ENCODE measurements around the gene PDZD2. TPM values are rescaled to one million over a fixed set of nuclear protein-coding genes. Genes with fewer than 3 reads are reported as not detected.

Gene PDZD2
- total and polyA plus RNA-seq, 2 experiments from 2014 or later, result 0.21 TPM; not detected in 1

- no peak for DNase-seq
- WGBS, 2 experiments (ENCODE audit: low coverage in 1 of 2, low lambda C conversion rate in 2 of 2, missing lambda C conversion rate in 2 of 2), result 79 to 81% methylated on average over 14 of the region's 14 CpGs
- Histone ChIP-seq H3F3A (ENCODE audit: insufficient read depth) (no peaks in the 10 kb centered on the region), H3K36me3 (ENCODE audit: low read depth) (no peaks in the 10 kb centered on the region), H2AFZ (no peak overlapping the region), H3K27ac (no peak overlapping the region), H3K9ac (no peak overlapping the region), H3K4me3 (no peak overlapping the region), H4K20me1 (ENCODE audit: insufficient read depth) (no peaks in the 10 kb centered on the region), H3K27me3 (replicated peaks; ENCODE audit: insufficient read depth) (peaks cover 9% of the 10 kb centered on the region; the same call in 1 of the 2 replicates), H3K79me2 (ENCODE audit: insufficient read depth) (no peaks in the 10 kb centered on the region), H3K9me3 (ENCODE audit: low read depth) (no peaks in the 10 kb centered on the region), H3K4me2 (ENCODE audit: unreplicated experiment) (no peak overlapping the region), H3K9me2 (ENCODE audit: insufficient read depth) (no peaks in the 10 kb centered on the region), H3K4me1 (ENCODE audit: insufficient read depth) (no peaks in the 10 kb centered on the region)
- TF ChIP-seq EZH2phosphoT487 (IDR thresholded peaks at IDR 0.05; ENCODE audit: insufficient read depth, low read depth) (no peak), EZH2 (IDR thresholded peaks at IDR 0.05; ENCODE audit: insufficient read depth, poor library complexity, severe bottlenecking) (no peak)
- in situ Hi-C loops (cut with MboI), result no loop called here
Observed at GRCh38 chr5:32018476-32019436, 379.8 kb downstream of the PDZD2 start.

DNA sequence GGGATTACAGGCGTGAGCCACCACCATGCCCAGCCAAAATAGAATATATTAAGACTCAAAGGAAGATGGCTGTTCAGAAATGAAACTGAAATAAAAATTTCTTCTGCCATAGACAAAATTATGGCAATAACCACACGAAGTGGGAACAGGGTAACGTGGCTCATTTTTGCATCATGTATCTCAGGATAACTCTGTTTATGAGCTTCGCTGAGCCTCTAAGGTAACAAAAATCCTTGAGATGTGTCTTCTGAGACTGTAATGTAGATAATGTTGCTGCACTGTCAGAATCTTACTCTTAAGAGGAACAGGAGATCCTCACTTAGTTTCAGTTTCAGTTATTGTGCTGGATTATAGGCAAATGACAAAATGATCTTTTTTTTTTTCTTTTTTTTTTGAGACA lies 381.3 kb downstream of the PDZD2 start:
- H2AFZ ChIP-seq, result no peak overlapping the region

DNA sequence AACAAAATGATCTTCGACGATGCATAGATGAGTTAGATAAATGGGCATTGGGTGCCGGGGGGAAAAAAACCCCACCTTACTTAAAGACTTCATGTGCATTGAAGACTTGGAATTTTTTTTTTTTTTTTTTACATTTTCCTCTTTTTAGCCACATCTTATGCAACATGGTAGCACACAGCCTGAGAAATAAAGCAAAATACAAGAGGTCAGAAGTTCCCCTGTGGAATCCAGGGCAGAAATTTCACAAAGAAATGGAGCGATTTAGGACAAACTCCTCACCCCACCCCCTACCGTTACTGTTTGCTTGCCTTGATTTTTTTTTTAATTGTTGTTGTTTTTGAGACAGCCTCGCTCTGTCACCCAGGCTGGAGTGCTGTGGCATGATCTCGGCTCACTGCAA lies 382.0 kb downstream of the PDZD2 start:
- in situ Hi-C loops (cut with MboI), result no loop called here
- no peaks in the 10 kb centered on the region for H3K36me3 ChIP-seq (ENCODE audit: low read depth)
- H3F3A ChIP-seq (ENCODE audit: insufficient read depth), result no peaks in the 10 kb centered on the region
- no peak overlapping the region for H3K4me3 ChIP-seq
- no peak overlapping the region for H2AFZ ChIP-seq
- H3K27me3 ChIP-seq (replicated peaks; ENCODE audit: insufficient read depth), result peaks cover 9% of the 10 kb centered on the region; the same call in 1 of the 2 replicates
- H3K9me3 ChIP-seq (ENCODE audit: low read depth), result no peaks in the 10 kb centered on the region
- 85 to 90% methylated on average over 7 of the region's 7 CpGs for WGBS, 2 experiments (ENCODE audit: low coverage in 1 of 2, low lambda C conversion rate in 2 of 2, missing lambda C conversion rate in 2 of 2)
- no peak for TF ChIP-seq EZH2phosphoT487 (IDR thresholded peaks at IDR 0.05; ENCODE audit: insufficient read depth, low read depth)
- no peak for TF ChIP-seq EZH2 (IDR thresholded peaks at IDR 0.05; ENCODE audit: insufficient read depth, poor library complexity, severe bottlenecking)
- H3K9ac ChIP-seq, result no peak overlapping the region
- no peak overlapping the region for H3K27ac ChIP-seq
- H3K4me2 ChIP-seq (ENCODE audit: unreplicated experiment), result no peak overlapping the region
- H3K9me2 ChIP-seq (ENCODE audit: insufficient read depth), result no peaks in the 10 kb centered on the region
- no peak for DNase-seq
- H3K79me2 ChIP-seq (ENCODE audit: insufficient read depth), result no peaks in the 10 kb centered on the region
- H4K20me1 ChIP-seq (ENCODE audit: insufficient read depth), result no peaks in the 10 kb centered on the region
- H3K4me1 ChIP-seq (ENCODE audit: insufficient read depth), result no peaks in the 10 kb centered on the region

More for the DNA sequence above, 381.3 kb downstream of the PDZD2 start:
- in situ Hi-C loops (cut with MboI), result no loop called here
- no peaks in the 10 kb centered on the region for H3K4me1 ChIP-seq (ENCODE audit: insufficient read depth)
- H3K4me3 ChIP-seq, result no peak overlapping the region
- no peaks in the 10 kb centered on the region for H3K79me2 ChIP-seq (ENCODE audit: insufficient read depth)
- H3K9me2 ChIP-seq (ENCODE audit: insufficient read depth), result no peaks in the 10 kb centered on the region
- no peaks in the 10 kb centered on the region for H3F3A ChIP-seq (ENCODE audit: insufficient read depth)
- H3K9ac ChIP-seq, result no peak overlapping the region
- H3K4me2 ChIP-seq (ENCODE audit: unreplicated experiment), result no peak overlapping the region
- no peaks in the 10 kb centered on the region for H3K9me3 ChIP-seq (ENCODE audit: low read depth)
- H3K27me3 ChIP-seq (replicated peaks; ENCODE audit: insufficient read depth), result peaks cover 9% of the 10 kb centered on the region; the same call in 1 of the 2 replicates
- no peak overlapping the region for H3K27ac ChIP-seq
- WGBS, 2 experiments (ENCODE audit: low coverage in 1 of 2, low lambda C conversion rate in 2 of 2, missing lambda C conversion rate in 2 of 2), result 74 to 76% methylated on average over 4 of the region's 4 CpGs
- no peak for DNase-seq
- no peaks in the 10 kb centered on the region for H3K36me3 ChIP-seq (ENCODE audit: low read depth)
- H4K20me1 ChIP-seq (ENCODE audit: insufficient read depth), result no peaks in the 10 kb centered on the region
- TF ChIP-seq EZH2phosphoT487 (IDR thresholded peaks at IDR 0.05; ENCODE audit: insufficient read depth, low read depth) (no peak), EZH2 (IDR thresholded peaks at IDR 0.05; ENCODE audit: insufficient read depth, poor library complexity, severe bottlenecking) (no peak)

GRCh38 chr5:32021771-32022170 lies 382.8 kb downstream of the PDZD2 start:
- H3K4me3 ChIP-seq, result no peak overlapping the region
- 92 to 93% methylated on average over 3 of the region's 3 CpGs for WGBS, 2 experiments (ENCODE audit: low coverage in 1 of 2, low lambda C conversion rate in 2 of 2, missing lambda C conversion rate in 2 of 2)
- no peaks in the 10 kb centered on the region for H3K9me2 ChIP-seq (ENCODE audit: insufficient read depth)
- DNase-seq, result no peak
- no peaks in the 10 kb centered on the region for H4K20me1 ChIP-seq (ENCODE audit: insufficient read depth)
- in situ Hi-C loops (cut with MboI), result no loop called here
- no peaks in the 10 kb centered on the region for H3K9me3 ChIP-seq (ENCODE audit: low read depth)
- H3K4me1 ChIP-seq (ENCODE audit: insufficient read depth), result peaks cover 1% of the 10 kb centered on the region; the same call in 1 of the 2 replicates
- TF ChIP-seq EZH2phosphoT487 (IDR thresholded peaks at IDR 0.05; ENCODE audit: insufficient read depth, low read depth) (no peak), EZH2 (IDR thresholded peaks at IDR 0.05; ENCODE audit: insufficient read depth, poor library complexity, severe bottlenecking) (no peak)
- no peaks in the 10 kb centered on the region for H3K36me3 ChIP-seq (ENCODE audit: low read depth)
- peaks cover 8% of the 10 kb centered on the region for H3F3A ChIP-seq (ENCODE audit: insufficient read depth)
- peaks cover 9% of the 10 kb centered on the region; the same call in 1 of the 2 replicates for H3K27me3 ChIP-seq (replicated peaks; ENCODE audit: insufficient read depth)
- no peak overlapping the region for H2AFZ ChIP-seq
- no peak overlapping the region for H3K27ac ChIP-seq
- H3K9ac ChIP-seq, result no peak overlapping the region
- no peaks in the 10 kb centered on the region for H3K79me2 ChIP-seq (ENCODE audit: insufficient read depth)
- H3K4me2 ChIP-seq (ENCODE audit: unreplicated experiment), result no peak overlapping the region
